ENCODE data around the gene ATAD5.

DNA sequence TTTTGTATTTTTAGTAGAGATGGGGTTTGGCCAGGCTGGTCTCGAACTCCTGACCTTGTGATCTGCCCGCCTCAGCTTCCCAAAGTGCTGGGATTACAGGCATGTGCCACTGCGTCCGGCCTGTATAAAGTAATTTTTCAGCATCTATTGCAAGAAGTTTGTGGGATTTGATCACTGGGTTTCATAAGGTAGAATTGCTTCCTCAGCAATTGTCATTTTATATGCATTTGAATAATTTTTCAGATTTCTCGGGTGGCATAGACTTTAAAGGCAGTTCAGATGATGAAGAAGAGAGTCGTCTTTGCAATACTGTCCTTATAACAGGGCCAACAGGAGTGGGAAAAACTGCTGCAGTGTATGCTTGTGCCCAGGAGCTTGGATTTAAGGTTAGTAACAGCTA is 37.2 kb downstream of the ATAD5 start:
- TF ChIP-seq, protein P1, sequence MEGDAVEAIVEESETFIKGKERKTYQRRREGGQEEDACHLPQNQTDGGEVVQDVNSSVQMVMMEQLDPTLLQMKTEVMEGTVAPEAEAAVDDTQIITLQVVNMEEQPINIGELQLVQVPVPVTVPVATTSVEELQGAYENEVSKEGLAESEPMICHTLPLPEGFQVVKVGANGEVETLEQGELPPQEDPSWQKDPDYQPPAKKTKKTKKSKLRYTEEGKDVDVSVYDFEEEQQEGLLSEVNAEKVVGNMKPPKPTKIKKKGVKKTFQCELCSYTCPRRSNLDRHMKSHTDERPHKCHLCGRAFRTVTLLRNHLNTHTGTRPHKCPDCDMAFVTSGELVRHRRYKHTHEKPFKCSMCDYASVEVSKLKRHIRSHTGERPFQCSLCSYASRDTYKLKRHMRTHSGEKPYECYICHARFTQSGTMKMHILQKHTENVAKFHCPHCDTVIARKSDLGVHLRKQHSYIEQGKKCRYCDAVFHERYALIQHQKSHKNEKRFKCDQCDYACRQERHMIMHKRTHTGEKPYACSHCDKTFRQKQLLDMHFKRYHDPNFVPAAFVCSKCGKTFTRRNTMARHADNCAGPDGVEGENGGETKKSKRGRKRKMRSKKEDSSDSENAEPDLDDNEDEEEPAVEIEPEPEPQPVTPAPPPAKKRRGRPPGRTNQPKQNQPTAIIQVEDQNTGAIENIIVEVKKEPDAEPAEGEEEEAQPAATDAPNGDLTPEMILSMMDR (IDR thresholded peaks at IDR 0.05 in 4 of 5, conservative IDR thresholded peaks at IDR 0.05 in 1 of 5): no peak
- TF ChIP-seq POLR2A (IDR thresholded peaks at IDR 0.05): no peak

Measured in gastrocnemius medialis (tissue), 4 donors.